HCT116 (cell line): ENCODE results near the gene CDCA4. TPM values are rescaled to one million over a fixed set of nuclear protein-coding genes. Genes with fewer than 3 reads are reported as not detected.

ENCODE experiments used
- ATAC-seq: fragments of 200-7000 bp; cut with Tn5 transposase; 2 replicates; pipeline ENCODE4 v1.9.1; 2020; ENCODE audit warnings: mild to moderate bottlenecking, moderate library complexity
- BruUV-seq: library from RNA; stranded (reverse); fragments of 400-500 nt; replicated peaks from 2 replicates; lab custom pipeline; 2021; lab: Mats Ljungman, UMichigan
- CTCF ChIA-PET: fragments of 300-600 bp; sonication (Branson Sonifier 250); formaldehyde crosslinking; loops from one replicate; lab custom pipeline; 2021; ENCODE audit warnings: antibody characterized with exemption; lab: Charles Lee
- POLR2A ChIA-PET: fragments of 300-600, 350-600 bp; sonication (Branson Sonifier 250); formaldehyde crosslinking; loops from one replicate; lab custom pipeline; 2021; ENCODE audit warnings: antibody characterized with exemption; lab: Charles Lee
- RAD21 ChIA-PET, 2 experiments: fragments of 300-600 bp; sonication (Branson Sonifier 250); formaldehyde crosslinking; loops; one replicate each; lab custom pipeline; 2023; ENCODE audit warnings: low total read pairs in 2 of 2; ENCODE audit not compliant: uncharacterized antibody in 2 of 2, unreplicated experiment in 2 of 2, low non-redundant PET in 1 of 2; lab: Charles Lee
- DNase-seq: peaks from one replicate; pipeline ENCODE4 v3.0.0-alpha.2; 2010; ENCODE audit warnings: low read depth, low spot score
- H2AFZ ChIP-seq: fragments of 200-600 bp; shearing (Covaris generic), sonication (generic); 2 replicates; pipeline ENCODE4 v1.6.1; 2017; ENCODE audit warnings: low read depth, mixed run types, mixed read lengths, antibody characterized with exemption, low read length; ENCODE audit not compliant: poor library complexity, severe bottlenecking
- H3K27ac ChIP-seq: 2 replicates; pipeline ENCODE4 v1.5.1; 2012; ENCODE audit warnings: low read depth, low read length
- H3K27me3 ChIP-seq: fragments of 200-600 bp; sonication (generic); 2 replicates; pipeline ENCODE4 v1.6.1; 2016; ENCODE audit warnings: mixed run types, low read length, mixed read lengths; ENCODE audit not compliant: insufficient read depth
- H3K36me3 ChIP-seq, 2 experiments: fragments of 200-500 bp in 1 of 2; fragments of 200-600 bp in 1 of 2; sonication (Bioruptor generic) in 1 of 2; sonication (generic) in 1 of 2; 2 replicates each; pipeline versions ENCODE4 v1.5.1 to v1.6.1; 2014 to 2016; ENCODE audit warnings: low read length in 2 of 2, inconsistent platforms in 1 of 2, mixed read lengths in 1 of 2, mixed run types in 1 of 2; ENCODE audit not compliant: insufficient read depth in 2 of 2, control insufficient read depth in 1 of 2
- H3K4me1 ChIP-seq, 2 experiments: fragments of 200-600 bp in 1 of 2; sonication (generic) in 1 of 2; 2 replicates each; pipeline versions ENCODE4 v1.5.1 to v1.6.1; 2012 to 2017; ENCODE audit warnings: low read length in 2 of 2, inconsistent platforms in 1 of 2, mild to moderate bottlenecking in 1 of 2, mixed read lengths in 1 of 2, mixed run types in 1 of 2, moderate library complexity in 1 of 2; ENCODE audit not compliant: insufficient read depth in 2 of 2, control insufficient read depth in 1 of 2
- H3K4me2 ChIP-seq: fragments of 200-600 bp; sonication (generic); 2 replicates; pipeline ENCODE4 v1.6.1; 2017; ENCODE audit warnings: mixed run types, low read length, mixed read lengths
- H3K4me3 ChIP-seq, 2 experiments: fragments of 200-600 bp in 1 of 2; sonication (generic) in 1 of 2; replicated peaks in 1 of 2; 2 replicates each; pipeline ENCODE4 v1.5.1; 2011 to 2016; ENCODE audit warnings: low read length in 2 of 2, control low read depth in 1 of 2, low read depth in 1 of 2, mild to moderate bottlenecking in 1 of 2, mixed read lengths in 1 of 2, mixed run types in 1 of 2
- H3K79me2 ChIP-seq: fragments of 200-600 bp; sonication (generic); 2 replicates; pipeline ENCODE4 v1.6.1; 2017; ENCODE audit warnings: mild to moderate bottlenecking, mixed run types, low read length, moderate library complexity, mixed read lengths; ENCODE audit not compliant: insufficient read depth
- H3K9ac ChIP-seq: fragments of 200-600 bp; sonication (generic); 2 replicates; pipeline ENCODE4 v1.6.1; 2016; ENCODE audit warnings: low read length, mixed read lengths
- H3K9me2 ChIP-seq: fragments of 200-600 bp; sonication (generic), shearing (Covaris generic); 2 replicates; pipeline ENCODE4 v1.6.1; 2017; ENCODE audit warnings: mixed run types, mild to moderate bottlenecking, moderate library complexity; ENCODE audit not compliant: insufficient read depth
- H3K9me3 ChIP-seq, 2 experiments: fragments of 200-500 bp in 1 of 2; fragments of 200-600 bp in 1 of 2; sonication (Bioruptor generic) in 1 of 2; sonication (generic) in 1 of 2; 2 replicates each; pipeline ENCODE4 v1.6.1; 2014 to 2017; ENCODE audit warnings: low read length in 2 of 2, mixed read lengths in 2 of 2, inconsistent platforms in 1 of 2, low read depth in 1 of 2, mild to moderate bottlenecking in 1 of 2, mixed run types in 1 of 2, moderate library complexity in 1 of 2; ENCODE audit not compliant: control insufficient read depth in 1 of 2, insufficient read depth in 1 of 2
- H4K20me1 ChIP-seq: fragments of 200-600 bp; sonication (generic), shearing (Covaris generic); 2 replicates; pipeline ENCODE4 v1.6.1; 2017; ENCODE audit warnings: mixed run types, mild to moderate bottlenecking, moderate library complexity; ENCODE audit not compliant: insufficient read depth
- CBX3 ChIP-seq: IDR thresholded peaks from 2 replicates; pipeline ENCODE4 v1.6.1; 2012; ENCODE audit warnings: low read depth
- ELF1 ChIP-seq: IDR thresholded peaks from 2 replicates; pipeline ENCODE4 v1.6.1; 2012; ENCODE audit warnings: low read depth, borderline replicate concordance
- EZH2phosphoT487 ChIP-seq: fragments of 200-600 bp; IDR thresholded peaks from 2 replicates; pipeline ENCODE4 v1.6.1; 2018; ENCODE audit warnings: antibody characterized with exemption, borderline replicate concordance
- POLR2A ChIP-seq: IDR thresholded peaks from 2 replicates; pipeline ENCODE4 v1.7.0; 2011; ENCODE audit warnings: borderline replicate concordance; ENCODE audit not compliant: insufficient read depth, insufficient read length; ENCODE audit errors: extremely low read depth
- RAD21 ChIP-seq: IDR thresholded peaks from 2 replicates; pipeline ENCODE4 v1.6.1; 2012; ENCODE audit warnings: low read depth, mild to moderate bottlenecking
- SIN3A ChIP-seq: IDR thresholded peaks from 2 replicates; pipeline ENCODE4 v1.6.1; 2012; ENCODE audit warnings: low read depth
- SP1 ChIP-seq: IDR thresholded peaks from 2 replicates; pipeline ENCODE4 v1.6.1; 2012; ENCODE audit warnings: low read depth
- TCF7L2 ChIP-seq: IDR thresholded peaks from 2 replicates; pipeline ENCODE4 v1.7.0; 2011; ENCODE audit warnings: borderline replicate concordance, inconsistent platforms; ENCODE audit not compliant: insufficient read depth, insufficient read length; ENCODE audit errors: extremely low read depth
- YY1 ChIP-seq: IDR thresholded peaks from 2 replicates; pipeline ENCODE4 v1.6.1; 2011; ENCODE audit warnings: low read length, low read depth, moderate library complexity, mild to moderate bottlenecking; ENCODE audit not compliant: insufficient replicate concordance; ENCODE audit errors: extremely low read depth
- ZNF274 ChIP-seq: fragments of 200-500 bp; sonication (Bioruptor generic); IDR thresholded peaks from 2 replicates; pipeline ENCODE4 v1.6.1; 2014; ENCODE audit warnings: mild to moderate bottlenecking, low read depth, low read length, inconsistent platforms
- intact Hi-C: fragments of 100-400 bp; cut with micrococcal nuclease; formaldehyde crosslinking; loops from 2 replicates; pipeline ENCODE4 v1.10.0; 2022
- total RNA-seq: library from RNA; stranded (reverse); gene quantifications from one replicate; pipeline ENCODE4 v1.2.1, GENCODE V29; 2021; ENCODE audit not compliant: unreplicated experiment
- TF ChIP-seq, protein P1 (sequence below): IDR thresholded peaks from 2 replicates; pipeline ENCODE4 v1.6.1; 2011; ENCODE audit warnings: mild to moderate bottlenecking, low read length, moderate library complexity; ENCODE audit not compliant: insufficient replicate concordance; ENCODE audit errors: extremely low read depth

CDCA4 gene
- total RNA-seq, 1 experiment from 2014 or later, result 62.4 TPM

DNA sequence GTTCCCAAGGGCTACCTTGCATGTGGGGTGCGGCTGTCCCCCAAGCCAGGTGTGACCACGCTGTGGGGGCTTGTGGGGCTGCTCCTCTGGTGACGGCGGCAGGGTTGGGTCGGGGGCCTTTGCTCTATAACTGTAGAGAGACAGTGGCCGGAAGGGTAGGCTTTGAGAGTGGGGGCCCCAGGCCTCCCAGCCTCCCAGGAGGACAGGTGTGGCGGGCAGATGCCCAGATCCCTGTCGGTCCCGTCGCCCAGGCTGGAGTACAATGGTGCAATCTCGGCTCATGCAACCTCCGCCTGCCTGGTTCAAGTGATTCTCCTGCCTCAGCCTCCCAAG lies 47.1 kb upstream of the CDCA4 start:
- Histone ChIP-seq H3K9me2 (no peaks in the 10 kb centered on the region), H3K4me2 (no peak overlapping the region), H3K27ac (no peak overlapping the region), H3K27me3 (no peaks in the 10 kb centered on the region), H2AFZ (no peak overlapping the region), H3K4me3 (no peak overlapping the region), H3K79me2 (no peaks in the 10 kb centered on the region), H3K9me3 (no peaks in the 10 kb centered on the region), H4K20me1 (no peaks in the 10 kb centered on the region), H3K36me3 (no peaks in the 10 kb centered on the region), H3K9ac (no peak overlapping the region), H3K4me1 (peaks cover 0 to 37% of the 10 kb centered on the region in 2 experiments; a peak in 3 of 4 replicates)
- intact Hi-C loops, result no loop called here
- CTCF ChIA-PET, result no interaction called here
- no peak for DNase-seq
- no TSS peak for BruUV-seq
- no peak for ATAC-seq
- TF ChIP-seq POLR2A, result no peak
- no peak for TF ChIP-seq ZNF274
- TF ChIP-seq SIN3A, result no peak
- TF ChIP-seq, protein P1, sequence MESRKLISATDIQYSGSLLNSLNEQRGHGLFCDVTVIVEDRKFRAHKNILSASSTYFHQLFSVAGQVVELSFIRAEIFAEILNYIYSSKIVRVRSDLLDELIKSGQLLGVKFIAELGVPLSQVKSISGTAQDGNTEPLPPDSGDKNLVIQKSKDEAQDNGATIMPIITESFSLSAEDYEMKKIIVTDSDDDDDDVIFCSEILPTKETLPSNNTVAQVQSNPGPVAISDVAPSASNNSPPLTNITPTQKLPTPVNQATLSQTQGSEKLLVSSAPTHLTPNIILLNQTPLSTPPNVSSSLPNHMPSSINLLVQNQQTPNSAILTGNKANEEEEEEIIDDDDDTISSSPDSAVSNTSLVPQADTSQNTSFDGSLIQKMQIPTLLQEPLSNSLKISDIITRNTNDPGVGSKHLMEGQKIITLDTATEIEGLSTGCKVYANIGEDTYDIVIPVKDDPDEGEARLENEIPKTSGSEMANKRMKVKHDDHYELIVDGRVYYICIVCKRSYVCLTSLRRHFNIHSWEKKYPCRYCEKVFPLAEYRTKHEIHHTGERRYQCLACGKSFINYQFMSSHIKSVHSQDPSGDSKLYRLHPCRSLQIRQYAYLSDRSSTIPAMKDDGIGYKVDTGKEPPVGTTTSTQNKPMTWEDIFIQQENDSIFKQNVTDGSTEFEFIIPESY, result no peak
- no peak for TF ChIP-seq YY1
- TF ChIP-seq RAD21, result no peak
- TF ChIP-seq TCF7L2, result no peak
- no peak for TF ChIP-seq EZH2phosphoT487
- no peak for TF ChIP-seq CBX3
- TF ChIP-seq SP1, result no peak
- TF ChIP-seq ELF1, result no peak
- RAD21 ChIA-PET, result no interaction called here
- POLR2A ChIA-PET, result no interaction called here
